H1 (cell line): Measurements from ENCODE around the gene MAOB.

Source experiments
- EZH2 ChIP-seq: fragments of 200-600 bp; sonication (generic); IDR thresholded peaks from 2 replicates; pipeline ENCODE4 v1.7.1; 2012; ENCODE audit warnings: low read depth, mild to moderate bottlenecking, moderate library complexity, low read length, inconsistent platforms; ENCODE audit not compliant: severe bottlenecking
- KDM4A ChIP-seq: IDR thresholded peaks from one replicate; pipeline ENCODE4 v1.7.1; 2012; ENCODE audit warnings: low read depth, mild to moderate bottlenecking, moderate library complexity, low read length, inconsistent platforms; ENCODE audit not compliant: severe bottlenecking
- ZNF274 ChIP-seq: IDR thresholded peaks from 2 replicates; pipeline ENCODE4 v1.7.0; 2012; ENCODE audit warnings: low read length, borderline replicate concordance; ENCODE audit errors: extremely low read depth

GRCh38 chrX:43827791-43828190 is 54.5 kb downstream of the MAOB start:
- no peak for TF ChIP-seq ZNF274
- TF ChIP-seq EZH2, result no peak
- no peak for TF ChIP-seq KDM4A
